SU-DHL-6 (cell line): Measurements from ENCODE around the gene THOC2.

ENCODE experiments used
- H2AFZ ChIP-seq: fragments of 200-600 bp; sonication (generic); 2 replicates; pipeline ENCODE4 v1.6.1; 2014; ENCODE audit warnings: low read depth, mild to moderate bottlenecking, moderate library complexity, mixed read lengths, antibody characterized with exemption, low read length; ENCODE audit not compliant: severe bottlenecking
- H3F3A ChIP-seq: fragments of 200-600 bp; shearing (Covaris generic); 2 replicates; pipeline ENCODE4 v1.6.0; 2016; ENCODE audit warnings: antibody characterized with exemption, mild to moderate bottlenecking; ENCODE audit not compliant: insufficient read depth
- H3K27ac ChIP-seq: fragments of 200-600 bp; sonication (generic); 2 replicates; pipeline ENCODE4 v1.5.1; 2016; ENCODE audit warnings: low read depth, mild to moderate bottlenecking, low read length, moderate library complexity, mixed read lengths
- H3K27me3 ChIP-seq: fragments of 200-600 bp; sonication (generic), shearing (Covaris generic); 2 replicates; pipeline ENCODE4 v1.6.0; 2014; ENCODE audit warnings: mild to moderate bottlenecking, low read length
- H3K36me3 ChIP-seq: fragments of 200-600 bp; sonication (generic); 2 replicates; pipeline ENCODE4 v1.6.1; 2014; ENCODE audit warnings: mild to moderate bottlenecking, low read length, mixed read lengths
- H3K4me2 ChIP-seq: fragments of 300-600, 200-600 bp; shearing (Covaris generic), sonication (generic); 2 replicates; pipeline ENCODE4 v1.6.0; 2014; ENCODE audit warnings: low read length, low read depth, mild to moderate bottlenecking; ENCODE audit not compliant: poor library complexity, severe bottlenecking
- H3K4me3 ChIP-seq: fragments of 200-600 bp; sonication (generic); 2 replicates; pipeline ENCODE4 v1.5.1; 2014; ENCODE audit warnings: antibody characterized with exemption, low read length, mild to moderate bottlenecking, mixed read lengths; ENCODE audit not compliant: insufficient read depth, poor library complexity, severe bottlenecking
- H3K79me2 ChIP-seq: fragments of 200-600 bp; sonication (generic); 2 replicates; pipeline ENCODE4 v1.6.1; 2014; ENCODE audit warnings: mild to moderate bottlenecking, low read length, moderate library complexity; ENCODE audit not compliant: insufficient read depth
- H3K9ac ChIP-seq: fragments of 200-600 bp; sonication (generic); 2 replicates; pipeline ENCODE4 v1.7.0; 2014; ENCODE audit warnings: mild to moderate bottlenecking, low read length
- H3K9me2 ChIP-seq: fragments of 200-600 bp; sonication (generic); replicated peaks from 2 replicates; pipeline ENCODE4 v1.6.1; 2014; ENCODE audit warnings: low read length; ENCODE audit not compliant: insufficient read depth
- H3K9me3 ChIP-seq: fragments of 200-600 bp; sonication (generic); 2 replicates; pipeline ENCODE4 v1.6.1; 2014; ENCODE audit warnings: low read length, mixed read lengths; ENCODE audit not compliant: insufficient read depth
- H4K20me1 ChIP-seq: fragments of 200-600 bp; sonication (generic); 2 replicates; pipeline ENCODE4 v1.6.1; 2014; ENCODE audit warnings: low read depth, mild to moderate bottlenecking, antibody characterized with exemption, low read length, moderate library complexity, mixed read lengths
- EZH2phosphoT487 ChIP-seq: fragments of 200-600 bp; sonication (generic), shearing (Covaris generic); conservative IDR thresholded peaks from 2 replicates; pipeline ENCODE4 v1.6.1; 2018; ENCODE audit warnings: mild to moderate bottlenecking, antibody characterized with exemption, low read length, moderate library complexity, mixed read lengths
- TF ChIP-seq, protein P1 (sequence below): fragments of 200-600 bp; sonication (generic); IDR thresholded peaks from one replicate; pipeline ENCODE4 v1.5.1; 2017; ENCODE audit warnings: antibody characterized with exemption, mild to moderate bottlenecking, low read length, moderate library complexity; ENCODE audit not compliant: insufficient read depth, poor library complexity, severe bottlenecking

The THOC2 gene

DNA sequence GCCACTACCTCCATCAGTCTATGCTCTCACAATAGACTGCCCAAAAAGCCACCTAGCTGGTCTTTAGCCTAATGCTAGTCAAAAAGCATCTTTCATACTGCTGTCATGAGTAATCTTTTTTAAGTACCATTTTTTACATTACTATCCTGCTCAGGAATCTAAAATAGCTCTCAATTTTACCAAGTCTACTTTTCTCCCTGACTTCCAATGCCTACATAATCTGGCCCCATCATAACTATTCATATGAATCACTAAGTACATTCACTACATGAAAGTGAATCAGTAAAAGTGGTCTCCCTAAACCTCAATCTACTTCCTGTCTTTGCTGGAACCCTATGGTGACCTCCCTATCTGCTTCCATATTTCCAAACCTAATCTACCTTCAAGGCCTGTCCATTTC, 105.9 kb downstream of the THOC2 start:
- peaks cover 8% of the 10 kb centered on the region for H3K36me3 ChIP-seq
- no peak overlapping the region for H3K9ac ChIP-seq
- no peaks in the 10 kb centered on the region for H3K27me3 ChIP-seq
- no peak overlapping the region for H3K27ac ChIP-seq
- H4K20me1 ChIP-seq, result no peaks in the 10 kb centered on the region
- TF ChIP-seq, protein P1, sequence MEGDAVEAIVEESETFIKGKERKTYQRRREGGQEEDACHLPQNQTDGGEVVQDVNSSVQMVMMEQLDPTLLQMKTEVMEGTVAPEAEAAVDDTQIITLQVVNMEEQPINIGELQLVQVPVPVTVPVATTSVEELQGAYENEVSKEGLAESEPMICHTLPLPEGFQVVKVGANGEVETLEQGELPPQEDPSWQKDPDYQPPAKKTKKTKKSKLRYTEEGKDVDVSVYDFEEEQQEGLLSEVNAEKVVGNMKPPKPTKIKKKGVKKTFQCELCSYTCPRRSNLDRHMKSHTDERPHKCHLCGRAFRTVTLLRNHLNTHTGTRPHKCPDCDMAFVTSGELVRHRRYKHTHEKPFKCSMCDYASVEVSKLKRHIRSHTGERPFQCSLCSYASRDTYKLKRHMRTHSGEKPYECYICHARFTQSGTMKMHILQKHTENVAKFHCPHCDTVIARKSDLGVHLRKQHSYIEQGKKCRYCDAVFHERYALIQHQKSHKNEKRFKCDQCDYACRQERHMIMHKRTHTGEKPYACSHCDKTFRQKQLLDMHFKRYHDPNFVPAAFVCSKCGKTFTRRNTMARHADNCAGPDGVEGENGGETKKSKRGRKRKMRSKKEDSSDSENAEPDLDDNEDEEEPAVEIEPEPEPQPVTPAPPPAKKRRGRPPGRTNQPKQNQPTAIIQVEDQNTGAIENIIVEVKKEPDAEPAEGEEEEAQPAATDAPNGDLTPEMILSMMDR, result no peak
- TF ChIP-seq EZH2phosphoT487, result no peak
- no peak overlapping the region for H3K4me2 ChIP-seq
- no peak overlapping the region for H3K4me3 ChIP-seq
- H3K9me3 ChIP-seq, result no peaks in the 10 kb centered on the region
- no peaks in the 10 kb centered on the region for H3K9me2 ChIP-seq
- no peak overlapping the region for H2AFZ ChIP-seq
- H3K79me2 ChIP-seq, result no peaks in the 10 kb centered on the region
- H3F3A ChIP-seq, result no peaks in the 10 kb centered on the region

DNA sequence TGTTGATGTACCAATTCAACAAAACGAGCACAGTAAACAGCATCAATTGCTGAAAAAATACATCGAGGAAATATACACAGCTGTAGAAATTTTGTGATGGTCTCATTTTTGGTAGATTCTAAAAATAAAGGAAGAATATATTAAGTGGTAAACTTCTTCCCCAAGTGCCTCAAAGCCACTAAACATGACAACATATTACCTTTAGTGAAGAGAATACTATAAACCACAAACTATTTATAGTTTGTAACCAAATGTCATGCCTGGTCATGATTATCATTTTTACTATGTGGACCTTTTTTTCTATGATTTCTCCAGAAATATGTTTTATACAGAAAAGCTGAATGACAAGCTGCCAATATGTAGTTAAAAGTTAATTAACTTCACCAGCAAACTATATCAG, 106.9 kb downstream of the THOC2 start:
- Histone ChIP-seq H2AFZ (no peak overlapping the region), H3K36me3 (peaks cover 6% of the 10 kb centered on the region), H3K27ac (no peak overlapping the region), H3K79me2 (no peaks in the 10 kb centered on the region), H3K9me3 (no peaks in the 10 kb centered on the region), H3K9ac (no peak overlapping the region), H3K4me3 (no peak overlapping the region), H3K9me2 (no peaks in the 10 kb centered on the region), H3K27me3 (no peaks in the 10 kb centered on the region), H4K20me1 (no peaks in the 10 kb centered on the region), H3K4me2 (no peak overlapping the region), H3F3A (no peaks in the 10 kb centered on the region)
- TF ChIP-seq EZH2phosphoT487, result no peak
- TF ChIP-seq, protein P1, result no peak

DNA sequence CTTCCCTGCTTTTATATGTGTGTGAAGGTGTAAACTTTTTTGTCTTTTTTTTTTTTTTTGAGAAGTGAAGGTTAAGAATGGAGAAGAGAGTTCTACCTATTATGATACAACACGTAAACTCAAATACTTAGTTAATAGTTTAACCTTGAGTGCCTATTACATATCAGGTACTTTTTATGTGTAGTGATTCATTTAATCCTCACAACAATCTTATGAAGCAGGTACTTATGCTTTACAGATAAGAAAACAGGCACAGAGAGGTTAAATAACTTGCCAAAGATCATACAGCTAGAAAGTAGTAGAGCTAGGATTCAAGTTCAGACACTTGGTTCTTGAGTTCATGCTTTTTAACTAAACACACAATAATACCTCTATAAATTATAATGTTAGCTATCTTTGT, 107.4 kb downstream of the THOC2 start:
- no peak overlapping the region for H2AFZ ChIP-seq
- no peak for TF ChIP-seq EZH2phosphoT487
- TF ChIP-seq, protein P1, result no peak
- no peaks in the 10 kb centered on the region for H3K9me3 ChIP-seq
- H3K4me3 ChIP-seq, result no peak overlapping the region
- H3K36me3 ChIP-seq, result peaks cover 9% of the 10 kb centered on the region
- H4K20me1 ChIP-seq, result no peaks in the 10 kb centered on the region
- no peaks in the 10 kb centered on the region for H3K9me2 ChIP-seq
- no peaks in the 10 kb centered on the region for H3K27me3 ChIP-seq
- H3K79me2 ChIP-seq, result no peaks in the 10 kb centered on the region
- no peak overlapping the region for H3K9ac ChIP-seq
- no peaks in the 10 kb centered on the region for H3F3A ChIP-seq
- no peak overlapping the region for H3K4me2 ChIP-seq
- H3K27ac ChIP-seq, result no peak overlapping the region
